T-helper 2 cell treated with Interferon-gamma antibody and Interleukin-4, amounts not matched to agents 100 ng/mL and 5 ng/mL, for 36 hours (primary cell): ENCODE measurements around the gene KRTAP10-7. TPM values are rescaled to one million over a fixed set of nuclear protein-coding genes. Genes with fewer than 3 reads are reported as not detected.
"Not testable (repeated sequence)": the region's sequence is repeated elsewhere in the genome, so short reads cannot be mapped to it uniquely, and the experiment has no call there.

Source experiments
- intact Hi-C: fragments of 100-400 bp; cut with micrococcal nuclease; formaldehyde crosslinking; loops from one replicate; pipeline ENCODE4 v1.15.1; 2023
- total RNA-seq: library from RNA; stranded (reverse); gene quantifications from 2 replicates; pipeline ENCODE4 v1.2.3, GENCODE V29; 2022

The KRTAP10-7 gene
- total RNA-seq, 1 donor from 2014 or later, result not detected

DNA sequence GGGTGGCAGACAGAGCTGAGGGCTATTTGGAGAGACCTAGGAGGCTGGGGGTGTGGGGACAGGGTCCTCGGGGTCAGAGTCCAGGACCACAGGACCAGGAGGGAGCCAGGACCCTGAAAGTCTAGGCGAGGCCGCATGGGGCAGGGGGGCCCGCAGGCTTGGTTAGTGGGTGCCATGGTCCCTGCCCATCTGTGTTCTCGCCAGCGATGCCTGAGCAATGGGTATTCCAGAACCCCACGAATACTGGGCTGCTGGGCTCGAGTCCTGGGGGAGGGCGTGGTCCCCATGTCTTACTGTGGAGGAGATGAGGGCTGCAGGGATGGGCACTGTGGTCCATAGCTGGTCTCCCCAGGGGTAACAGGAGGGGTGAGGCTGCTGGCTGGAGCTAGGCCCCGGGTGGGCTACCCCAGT is 10.1 kb upstream of the KRTAP10-7 start:
- intact Hi-C loops, result no loop called here

GRCh38 chr21:44590897-44591800 is 9.2 kb upstream of the KRTAP10-7 start:
- intact Hi-C loops, result not testable (repeated sequence)

DNA sequence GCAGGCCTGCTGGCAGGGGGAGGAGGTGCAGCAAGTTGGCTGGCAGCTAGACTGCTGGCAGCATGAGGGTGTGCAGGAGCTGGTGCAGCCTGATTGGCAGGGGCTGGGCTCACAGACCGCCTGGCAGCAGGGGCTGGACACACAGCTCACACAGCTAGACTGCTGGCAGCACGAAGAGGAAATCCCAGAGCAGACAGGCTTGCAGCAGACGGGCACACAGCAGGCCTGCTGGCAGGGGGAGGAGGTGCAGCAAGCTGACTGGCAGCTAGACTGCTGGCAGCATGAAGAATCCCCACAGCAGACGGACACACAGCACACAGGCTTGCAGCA is 8.6 kb upstream of the KRTAP10-7 start:
- intact Hi-C loops, result not testable (repeated sequence)

DNA sequence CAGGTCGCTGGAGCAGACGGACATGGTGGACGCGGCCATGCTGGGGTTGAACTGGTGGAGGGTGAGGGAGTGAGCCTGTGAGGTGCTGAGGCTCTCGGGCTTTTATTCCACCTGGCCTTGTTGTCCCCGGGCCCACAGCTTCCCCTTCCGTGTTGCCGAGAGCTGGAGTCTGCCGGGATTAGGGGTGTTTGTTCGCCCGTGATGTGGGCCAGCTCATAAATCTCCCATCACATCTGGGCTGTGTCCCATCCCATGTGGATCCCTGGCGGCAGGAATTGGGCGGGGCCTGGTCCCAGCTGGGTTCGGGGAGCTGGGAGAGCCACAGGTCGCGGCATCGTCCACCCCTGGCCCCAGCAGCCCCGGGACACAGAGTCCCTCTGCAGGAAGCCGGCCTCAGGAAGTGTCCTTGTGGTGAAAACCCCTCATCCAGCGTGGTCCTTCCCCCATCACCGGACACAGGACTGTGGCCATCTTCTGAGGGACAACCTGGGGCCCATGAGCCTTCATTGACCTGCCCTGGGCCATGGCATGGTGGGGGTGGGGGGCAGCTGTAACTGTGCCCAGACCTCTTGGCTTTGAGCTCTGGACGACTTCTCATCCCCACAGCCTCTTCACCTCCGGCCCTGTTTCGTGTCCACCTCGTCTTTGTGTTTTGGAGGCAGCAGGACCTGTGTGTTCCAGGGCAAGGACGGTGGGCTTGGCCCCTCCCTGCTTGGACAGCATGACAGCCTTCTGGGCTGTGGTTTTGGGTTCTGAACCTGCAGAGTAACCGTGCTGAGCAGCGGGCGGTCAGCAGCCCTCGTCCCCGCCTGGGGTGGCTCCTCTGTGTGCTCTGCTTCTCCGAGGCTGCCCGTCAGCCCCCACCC is 7.7 kb upstream of the KRTAP10-7 start, which contains the start of gene KRTAP10-6:
Gene KRTAP10-6, minus strand, starts transcription at position 60 of the 866 bp plus-strand sequence. Its CDS starts 21 bp downstream, at position 39.
- intact Hi-C loops, result no loop called here

- intact Hi-C loops, result no loop called here
These were observed 6.6 kb upstream of the KRTAP10-7 start for GRCh38 chr21:44593598-44594405.

DNA sequence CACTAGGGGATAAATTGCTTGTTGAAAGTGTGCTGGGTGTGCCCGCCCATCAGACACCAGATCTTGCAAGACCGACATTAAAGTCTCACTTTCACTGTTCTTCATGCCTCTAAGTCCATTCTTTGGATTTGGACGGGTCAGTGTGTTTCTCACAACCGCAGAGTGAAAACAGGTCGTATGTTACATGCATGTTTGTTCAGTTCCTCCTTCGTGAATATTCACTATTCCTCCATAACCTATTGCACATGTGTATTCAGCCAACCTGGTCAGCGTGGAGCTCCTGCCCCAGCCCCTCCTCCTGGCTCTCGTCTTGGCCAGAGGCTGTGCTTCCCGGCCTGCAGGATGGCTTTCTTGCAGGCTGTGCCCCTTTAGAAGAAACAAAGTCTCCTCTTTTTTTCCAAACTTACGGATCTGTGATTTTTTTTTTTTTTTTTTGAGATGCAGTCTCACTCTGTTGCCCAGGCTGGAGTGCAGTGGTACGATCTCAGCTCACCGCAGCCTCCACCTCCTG is 5.9 kb upstream of the KRTAP10-7 start:
- intact Hi-C loops, result no loop called here

DNA sequence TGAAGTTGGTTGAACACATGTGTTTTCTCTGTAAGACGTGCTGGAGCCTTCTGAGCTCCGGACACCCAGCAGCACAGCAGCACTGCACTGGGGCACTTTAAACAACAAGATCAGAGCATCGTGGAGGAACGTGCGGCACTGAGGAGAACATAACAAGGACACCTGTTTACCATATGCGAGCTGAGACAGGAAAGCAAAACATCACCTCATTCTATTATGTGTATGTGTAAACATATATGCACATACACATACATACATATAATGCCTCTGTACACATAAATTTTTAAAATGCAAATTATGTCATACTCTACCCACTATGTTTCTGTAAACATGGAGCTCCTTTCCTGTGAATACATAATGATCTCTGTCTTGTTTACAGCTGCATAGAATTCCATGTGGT is 4.9 kb upstream of the KRTAP10-7 start:
- intact Hi-C loops, result no loop called here

GRCh38 chr21:44596068-44596725 is 4.2 kb upstream of the KRTAP10-7 start:
- intact Hi-C loops, result no loop called here

GRCh38 chr21:44598061-44598460 is 2.3 kb upstream of the KRTAP10-7 start:
- intact Hi-C loops, result no loop called here

DNA sequence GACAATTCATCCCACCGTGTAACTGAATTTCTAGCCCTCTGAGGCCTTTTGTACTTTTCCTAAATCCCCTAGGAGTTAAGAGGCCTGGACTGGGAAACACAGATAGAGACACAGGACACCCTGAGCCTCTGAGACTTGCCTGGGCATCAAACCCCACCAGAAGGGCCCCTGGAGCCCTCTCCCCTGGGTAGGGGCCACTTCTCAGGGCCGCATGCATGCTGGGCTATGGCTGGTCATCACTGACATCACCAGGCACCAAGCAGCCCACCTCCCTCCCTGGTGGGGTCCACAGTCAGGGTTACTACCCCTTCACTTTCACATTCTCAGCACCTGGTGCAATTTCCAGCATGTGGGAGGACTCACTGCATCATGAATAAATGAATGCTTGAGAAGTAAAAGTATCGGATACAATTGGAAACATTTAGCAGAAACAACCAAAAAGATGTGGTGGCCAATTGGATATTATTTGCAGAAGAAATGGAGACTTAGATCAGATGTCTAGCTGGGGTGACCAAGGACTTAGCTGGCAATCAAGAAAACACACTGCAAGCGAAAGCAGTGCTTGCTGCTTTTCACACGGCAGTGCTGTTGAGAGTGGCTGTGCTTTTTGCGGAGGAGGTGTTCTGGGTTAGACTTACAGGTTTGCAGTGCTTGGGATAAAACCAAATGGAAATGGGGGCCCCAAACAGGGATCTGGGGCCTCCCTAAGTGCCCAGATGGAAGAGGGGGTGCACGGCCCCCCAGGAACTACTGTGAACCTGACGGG is 950 bp upstream of the KRTAP10-7 start:
- intact Hi-C loops, result no loop called here

DNA sequence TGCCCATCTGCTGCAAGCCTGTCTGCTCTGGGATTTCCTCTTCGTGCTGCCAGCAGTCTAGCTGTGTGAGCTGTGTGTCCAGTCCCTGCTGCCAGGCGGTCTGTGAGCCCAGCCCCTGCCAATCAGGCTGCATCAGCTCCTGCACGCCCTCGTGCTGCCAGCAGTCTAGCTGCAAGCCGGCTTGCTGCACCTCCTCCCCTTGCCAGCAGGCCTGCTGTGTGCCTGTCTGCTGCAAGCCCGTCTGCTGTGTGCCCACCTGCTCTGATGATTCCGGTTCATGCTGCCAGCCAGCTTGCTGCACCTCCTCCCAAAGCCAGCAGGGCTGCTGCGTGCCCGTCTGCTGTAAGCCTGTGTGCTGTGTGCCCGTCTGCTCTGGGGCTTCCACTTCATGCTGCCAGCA is 694 bp downstream of the KRTAP10-7 start:
- intact Hi-C loops, result not testable (repeated sequence)

DNA sequence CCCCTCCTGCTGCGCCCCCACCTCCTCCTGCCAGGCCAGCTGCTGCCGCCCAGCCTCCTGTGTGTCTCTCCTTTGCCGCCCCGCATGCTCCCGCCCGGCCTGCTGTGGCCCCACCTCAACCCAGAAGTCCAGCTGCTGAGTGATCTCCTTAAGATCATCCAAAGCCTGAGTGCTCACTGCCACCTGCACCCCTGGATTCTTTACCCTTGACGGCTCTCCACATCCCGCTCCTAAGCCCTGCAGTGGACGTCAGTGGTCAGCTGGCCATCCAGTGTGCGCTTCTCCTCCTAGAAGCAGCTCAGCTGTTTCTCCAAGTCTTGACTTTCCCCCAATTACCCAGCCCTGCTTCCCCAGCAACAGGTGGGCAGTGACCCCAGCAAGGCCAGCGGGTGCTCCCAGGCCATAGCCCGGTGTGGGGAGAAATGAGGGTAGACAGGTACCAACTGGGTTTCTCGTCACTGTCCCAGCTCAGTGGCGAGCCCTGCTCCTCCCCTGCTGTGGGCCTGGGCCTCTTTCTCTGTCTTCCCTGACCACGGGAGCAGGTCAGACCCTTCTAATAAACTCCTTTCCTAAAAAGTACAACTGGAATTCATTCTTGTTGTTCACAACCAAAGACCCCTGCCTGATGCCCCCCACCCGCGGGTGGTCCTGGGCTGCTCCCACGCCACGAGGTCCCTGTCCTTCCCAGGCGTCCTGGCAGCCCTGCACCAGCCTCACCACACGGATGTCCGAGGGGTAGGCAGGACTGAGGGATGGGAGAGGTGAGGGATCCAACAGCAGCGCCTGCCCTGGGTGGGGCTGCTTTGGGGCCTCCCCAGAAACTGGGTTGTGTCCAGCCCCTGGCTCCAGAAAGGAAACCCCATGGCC is 1.4 kb downstream of the KRTAP10-7 start:
- intact Hi-C loops, result no loop called here

DNA sequence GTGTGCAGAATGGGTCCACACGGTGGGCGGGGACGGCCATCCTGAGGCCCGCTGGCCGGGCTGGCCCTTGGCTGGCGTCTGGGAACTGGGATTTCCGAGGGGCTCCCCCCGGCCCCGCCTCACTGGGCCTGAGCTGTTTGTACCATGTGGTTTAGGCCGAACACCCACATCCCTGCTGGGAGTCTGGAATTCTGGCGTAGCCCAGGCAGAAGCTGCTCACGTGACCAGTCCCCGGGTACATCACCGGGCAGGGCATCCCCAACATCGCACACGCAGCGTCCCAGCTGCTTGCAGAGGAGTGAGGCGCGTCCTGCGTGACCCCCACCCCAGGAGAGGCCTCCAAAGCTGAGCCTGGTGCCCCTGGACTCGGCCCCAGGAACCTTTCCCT is 2.1 kb downstream of the KRTAP10-7 start:
- intact Hi-C loops, result no loop called here

GRCh38 chr21:44603109-44603875 is 2.9 kb downstream of the KRTAP10-7 start:
- intact Hi-C loops, result no loop called here

DNA sequence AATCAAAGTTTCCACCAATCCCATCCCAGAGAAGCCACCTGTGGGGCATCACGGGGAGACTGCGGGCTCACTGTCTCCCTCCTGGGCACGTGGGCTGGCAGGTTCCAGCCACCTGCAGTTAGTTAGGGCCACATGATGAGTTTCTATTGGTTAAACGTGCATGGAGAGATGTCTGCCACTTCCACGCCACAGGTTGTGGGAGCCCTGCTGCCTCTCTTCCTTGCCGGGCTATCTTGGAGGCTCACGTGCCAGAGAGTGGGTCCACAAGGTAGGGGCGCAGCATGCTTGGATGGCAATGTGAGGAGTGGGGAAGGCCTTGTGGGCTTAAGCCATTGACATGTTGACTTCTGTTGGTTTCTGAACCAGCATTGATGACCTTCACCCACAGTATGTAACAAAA is 3.5 kb downstream of the KRTAP10-7 start:
- intact Hi-C loops, result no loop called here

GRCh38 chr21:44606495-44606894 is 6.1 kb downstream of the KRTAP10-7 start:
- intact Hi-C loops, result no loop called here

GRCh38 chr21:44609193-44609592 is 8.8 kb downstream of the KRTAP10-7 start:
- intact Hi-C loops, result no loop called here

GRCh38 chr21:44610157-44610843 is 9.9 kb downstream of the KRTAP10-7 start:
- intact Hi-C loops, result not testable (repeated sequence)
